K562 (cell line): ENCODE data around the gene EIF5A2.

ENCODE experiments used
- CEBPB ChIP-seq: fragments of 450-650 bp; IDR thresholded peaks from 2 replicates; pipeline ENCODE4 v1.6.1; 2016; ENCODE audit warnings: missing genetic modification characterization, missing compliant biosample characterization
- CTCF ChIP-seq, 3 experiments: IDR thresholded peaks in 2 of 3; conservative IDR thresholded peaks in 1 of 3; 2 replicates each; pipeline ENCODE4 v1.5.1; 2011 to 2012; ENCODE audit warnings: low read length in 3 of 3, mild to moderate bottlenecking in 3 of 3, control low read depth in 2 of 3, improper control_type of control experiment in 1 of 3, inconsistent platforms in 1 of 3, low read depth in 1 of 3, mixed read lengths in 1 of 3, moderate library complexity in 1 of 3; ENCODE audit not compliant: insufficient read depth in 2 of 3
- ETV1 ChIP-seq: fragments of 450-650 bp; conservative IDR thresholded peaks from 2 replicates; pipeline ENCODE4 v1.6.1; 2016; ENCODE audit warnings: missing genetic modification characterization, control low read depth, low read depth, missing compliant biosample characterization
- PHF20 ChIP-seq: fragments of 450-650 bp; IDR thresholded peaks from 2 replicates; pipeline ENCODE4 v1.6.1; 2018; ENCODE audit not compliant: partially characterized antibody
- POLR2A ChIP-seq: fragments of 450-650 bp; conservative IDR thresholded peaks from 2 replicates; pipeline ENCODE4 v1.6.1; 2016
- REST ChIP-seq, 2 experiments: fragments of 450-650 bp; formaldehyde crosslinking in 1 of 2; IDR thresholded peaks; 2 replicates each; pipeline versions ENCODE4 v1.4.0 to v1.6.1; 2014 to 2020; ENCODE audit warnings: mild to moderate bottlenecking in 2 of 2, borderline replicate concordance in 1 of 2, low read depth in 1 of 2
- RFX5 ChIP-seq: IDR thresholded peaks from 2 replicates; pipeline ENCODE4 v1.6.1; 2011; ENCODE audit warnings: low read depth, mild to moderate bottlenecking, improper control_type of control experiment, low read length
- THAP7 ChIP-seq: fragments of 250-450 bp; sonication (Bioruptor Pico); IDR thresholded peaks from 2 replicates; pipeline ENCODE4 v1.5.0; 2021

GRCh38 chr3:170903123-170903522 is 5.3 kb downstream of the EIF5A2 start:
- TF ChIP-seq RFX5: no peak
- no peak for TF ChIP-seq CTCF (IDR thresholded peaks at IDR 0.05 in 2 of 3, conservative IDR thresholded peaks at IDR 0.05 in 1 of 3; ENCODE audit: insufficient read depth in 2 of 3, low read depth in 1 of 3, low read length in 3 of 3)
- TF ChIP-seq CEBPB (tag): no peak
- TF ChIP-seq THAP7 (CRISPR knock-in tag): no peak
- TF ChIP-seq REST (IDR thresholded peaks at IDR 0.05; ENCODE audit: borderline replicate concordance): no peak
- TF ChIP-seq REST (CRISPR knock-in tag; IDR thresholded peaks at IDR 0.05; ENCODE audit: low read depth): no peak
- TF ChIP-seq PHF20: no peak
- no peak for TF ChIP-seq POLR2A
- no peak for TF ChIP-seq ETV1 (tag)
